Ovary (tissue), 9 donors: Measurements from ENCODE around the gene MRPS16. TPM values are rescaled to one million over a fixed set of nuclear protein-coding genes. Genes with fewer than 3 reads are reported as not detected.

Experiments used
- DNase-seq, 5 donors: peaks; one replicate each; pipeline ENCODE4 v3.0.0-alpha.2; 2019 to 2020
- H3K27ac ChIP-seq, 2 donors: fragments of 200-600 bp; one replicate each; pipeline versions ENCODE4 v1.5.1 to v1.8.0; 2019 to 2022
- H3K27me3 ChIP-seq: fragments of 200-600 bp; one replicate; pipeline ENCODE4 v1.8.0; 2022
- H3K36me3 ChIP-seq: fragments of 200-600 bp; sonication (generic); one replicate; pipeline ENCODE4 v1.5.1; 2019
- H3K4me1 ChIP-seq: one replicate; pipeline ENCODE4 v1.8.1; 2013; ENCODE audit warnings: mild to moderate bottlenecking, moderate library complexity; ENCODE audit not compliant: insufficient read depth
- H3K4me3 ChIP-seq: fragments of 200-600 bp; sonication (generic); one replicate; pipeline ENCODE4 v1.5.1; 2017
- H3K9me3 ChIP-seq, 2 donors: fragments of 200-600 bp in 1 of 2; sonication (generic) in 1 of 2; one replicate each; pipeline versions ENCODE4 v1.5.1 to v1.8.1; 2013 to 2019; ENCODE audit warnings: mild to moderate bottlenecking in 1 of 2, moderate library complexity in 1 of 2
- EP300 ChIP-seq: sonication (generic); formaldehyde crosslinking; IDR thresholded peaks from one replicate; pipeline ENCODE4 v1.6.1; 2017; ENCODE audit warnings: antibody characterized with exemption
- POLR2A ChIP-seq: fragments of 450-650 bp; IDR thresholded peaks from one replicate; pipeline ENCODE4 v1.6.1; 2017; ENCODE audit warnings: antibody characterized with exemption, mild to moderate bottlenecking, moderate library complexity
- WGBS, 3 donors: extraction: QIAGEN DNeasy Blood & Tissue Kit in 1 of 3; methylation state at CpG; one replicate each; pipeline versions ENCODE4 v1.1.5 to v1.1.7; 2013 to 2017; 5-methylcytosine and 5-hydroxymethylcytosine counted together
- intact Hi-C, 4 donors: fragments of 100-400 bp; cut with DNase I; formaldehyde crosslinking; loops; one replicate each; pipeline versions ENCODE4 v1.11.0 to v1.15.1; 2022 to 2023
- polyA plus RNA-seq, 2 donors: library from polyadenylated mRNA; stranded (reverse); fragments of 200-250 nt in 1 of 2; fragments of 350-450 nt in 1 of 2; fragmentation: Illumina TruSeq in 1 of 2; extraction: RNeasy Lipid Tissue Mini Kit (QIAGEN cat#74804) in 1 of 2; gene quantifications; one replicate each; pipeline ENCODE4 v1.2.3, GENCODE V29; 2013 to 2014
- small RNA-seq: library from RNA; depleted of rRNA; stranded (forward); fragments of <200 nt; gene quantifications from one replicate; pipeline ENCODE3, GENCODE V24; 2016
- total RNA-seq, 7 donors: library from RNA; depleted of rRNA in 2 of 7; stranded (reverse); fragments of >200 nt in 2 of 7; fragmentation: NEBNext Ultra II Directional in 3 of 7; extraction: Animal tissue kit (Norgen Biotek cat#: 25700) in 3 of 7; gene quantifications; one replicate each; pipeline versions ENCODE4 v1.1.0 to v1.2.4, GENCODE V29; 2016 to 2023
- TF ChIP-seq, protein P1 (sequence below), 3 donors: fragments of 450-650 bp in 2 of 3; fragments of 200-600 bp in 1 of 3; IDR thresholded peaks; one replicate each; pipeline versions ENCODE4 v1.5.1 to v1.8.0; 2016 to 2022; ENCODE audit warnings: antibody characterized with exemption in 3 of 3, mild to moderate bottlenecking in 1 of 3
- donor health status: DM: no; HTN: no; CAD: no; lungs with moderate emphysema.
- donor health status: DM: no; HTN: no; CAD: no.
- donor health status: Bipolar disorder and iron deficiency.
- donor health status: DM: yes; HTN: yes; CAD: no.
- donor health status: DM: no; HTN: no; CAD: no.
- donor health status: DM: yes; HTN: yes; CAD: no.

The MRPS16 gene
- total and polyA plus RNA-seq, 9 donors: 26.3 to 101 (median 54.6) TPM

DNA sequence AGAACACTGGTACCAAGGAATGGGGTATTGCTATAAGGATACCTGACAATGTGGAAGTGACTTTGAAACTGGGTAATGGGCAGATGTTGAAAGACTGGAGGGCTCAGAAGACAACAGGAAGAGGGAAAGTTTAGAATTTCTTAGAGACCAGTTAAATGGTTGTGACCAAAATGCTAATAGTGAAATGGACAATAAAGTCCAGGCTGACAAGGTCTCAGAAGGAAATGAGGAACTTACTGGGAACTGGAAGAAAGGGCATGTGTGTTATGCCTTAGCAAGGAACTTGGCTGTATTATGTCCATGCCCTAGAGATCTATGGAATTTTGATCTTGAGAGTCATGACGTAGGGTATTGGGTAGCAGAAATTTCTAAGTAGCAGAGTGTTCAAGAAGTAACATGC lies 46.6 kb downstream of the MRPS16 start:
- no peak for DNase-seq
- TF ChIP-seq, protein P1, sequence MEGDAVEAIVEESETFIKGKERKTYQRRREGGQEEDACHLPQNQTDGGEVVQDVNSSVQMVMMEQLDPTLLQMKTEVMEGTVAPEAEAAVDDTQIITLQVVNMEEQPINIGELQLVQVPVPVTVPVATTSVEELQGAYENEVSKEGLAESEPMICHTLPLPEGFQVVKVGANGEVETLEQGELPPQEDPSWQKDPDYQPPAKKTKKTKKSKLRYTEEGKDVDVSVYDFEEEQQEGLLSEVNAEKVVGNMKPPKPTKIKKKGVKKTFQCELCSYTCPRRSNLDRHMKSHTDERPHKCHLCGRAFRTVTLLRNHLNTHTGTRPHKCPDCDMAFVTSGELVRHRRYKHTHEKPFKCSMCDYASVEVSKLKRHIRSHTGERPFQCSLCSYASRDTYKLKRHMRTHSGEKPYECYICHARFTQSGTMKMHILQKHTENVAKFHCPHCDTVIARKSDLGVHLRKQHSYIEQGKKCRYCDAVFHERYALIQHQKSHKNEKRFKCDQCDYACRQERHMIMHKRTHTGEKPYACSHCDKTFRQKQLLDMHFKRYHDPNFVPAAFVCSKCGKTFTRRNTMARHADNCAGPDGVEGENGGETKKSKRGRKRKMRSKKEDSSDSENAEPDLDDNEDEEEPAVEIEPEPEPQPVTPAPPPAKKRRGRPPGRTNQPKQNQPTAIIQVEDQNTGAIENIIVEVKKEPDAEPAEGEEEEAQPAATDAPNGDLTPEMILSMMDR (IDR thresholded peaks at IDR 0.05): no peak
- TF ChIP-seq EP300 (no peak), POLR2A (no peak)
- WGBS, 3 donors: 98 to 100% (median 100%) methylated on average over 1 of the region's 1 CpG
- Histone ChIP-seq H3K27ac (no peak overlapping the region), H3K4me3 (no peak overlapping the region), H3K27me3 (no peaks in the 10 kb centered on the region), H3K9me3 (no peaks in the 10 kb centered on the region), H3K36me3 (no peaks in the 10 kb centered on the region), H3K4me1 (no peaks in the 10 kb centered on the region)
- intact Hi-C loops: no loop called here

DNA sequence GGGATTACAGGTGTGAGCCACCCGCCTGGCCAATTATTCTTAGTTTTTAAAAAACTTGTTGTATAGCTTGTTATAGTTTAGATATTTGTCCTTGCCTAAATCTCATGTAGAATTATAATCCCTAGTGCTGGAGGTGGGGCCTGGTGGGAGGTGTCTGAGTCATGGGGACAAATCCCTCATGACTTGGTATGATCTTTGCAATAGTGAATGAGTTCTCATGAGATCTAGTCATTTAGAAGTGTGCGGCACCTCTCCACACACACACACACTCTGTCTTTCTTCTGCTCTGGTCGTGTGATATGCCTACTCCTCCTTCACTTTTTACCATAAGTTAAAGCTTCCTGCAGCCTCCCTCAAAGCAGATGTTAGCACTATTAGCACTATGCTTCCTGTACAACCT lies 47.4 kb downstream of the MRPS16 start:
- Histone ChIP-seq H3K4me3 (no peak overlapping the region), H3K9me3 (no peaks in the 10 kb centered on the region), H3K4me1 (no peaks in the 10 kb centered on the region), H3K27ac (no peak overlapping the region), H3K36me3 (no peaks in the 10 kb centered on the region), H3K27me3 (no peaks in the 10 kb centered on the region)
- intact Hi-C loops: no loop called here
- no peak for DNase-seq
- no peak for TF ChIP-seq POLR2A
- no peak for TF ChIP-seq EP300
- TF ChIP-seq, protein P1 (IDR thresholded peaks at IDR 0.05): no peak
- WGBS, 3 donors: 91 to 95% (median 91%) methylated on average over 3 of the region's 3 CpGs

Small RNAs within 50 kb of the gene (small RNA-seq; reads per million reads assigned to genes)
- gene RNU6-833P: not detected

Other genes starting within 250 kb of the MRPS16 start
- gene P4HA1, start 155.8 kb downstream of the MRPS16 start, total RNA-seq: 10 to 100 TPM; 28.3 to 74.9 (median 39.7) TPM
- 10 to 100 TPM; 20.5 to 44.7 TPM for gene P4HA1, start 155.8 kb downstream of the MRPS16 start, polyA plus RNA-seq
- 1 to 10 TPM in 6 of 7 donors, under 1 TPM in 1; 0.86 to 1.9 (median 1.5) TPM for gene NUDT13, start 142.2 kb downstream of the MRPS16 start, total RNA-seq
- 1 to 10 TPM; 1.9 to 2.6 TPM for gene NUDT13, start 142.2 kb downstream of the MRPS16 start, polyA plus RNA-seq
- gene ECD, start 84.6 kb downstream of the MRPS16 start, total RNA-seq: 10 to 100 TPM; 21.6 to 26.9 (median 22.8) TPM
- 10 to 100 TPM; 14.7 to 28.2 TPM for gene ECD, start 84.6 kb downstream of the MRPS16 start, polyA plus RNA-seq
- 10 to 100 TPM; 11.7 to 27.8 (median 23.2) TPM for gene FAM149B1, start 84.5 kb downstream of the MRPS16 start, total RNA-seq
- 10 to 100 TPM; 14.4 to 34.8 TPM for gene FAM149B1, start 84.5 kb downstream of the MRPS16 start, polyA plus RNA-seq
- 10 to 100 TPM; 14.5 to 24.3 (median 16.4) TPM for gene DNAJC9, start 5.4 kb downstream of the MRPS16 start, total RNA-seq
- gene DNAJC9, start 5.4 kb downstream of the MRPS16 start, polyA plus RNA-seq: 10 to 100 TPM; 13.3 to 16.7 TPM
- gene CFAP70, start 106.2 kb upstream of the MRPS16 start, total RNA-seq: 10 to 100 TPM in 1 of 7 donors, 1 to 10 TPM in 6; 1.8 to 36.9 (median 3.9) TPM
- gene CFAP70, start 106.2 kb upstream of the MRPS16 start, polyA plus RNA-seq: 1 to 10 TPM; 1.8 to 3.8 TPM
- gene ANXA7, start 161.4 kb upstream of the MRPS16 start, total RNA-seq: 100 to 1,000 TPM in 5 of 7 donors, 10 to 100 TPM in 2; 56.3 to 131 (median 115) TPM
- gene ANXA7, start 161.4 kb upstream of the MRPS16 start, polyA plus RNA-seq: 100 to 1,000 TPM in 1 of 2 donors, 10 to 100 TPM in 1; 78.9 to 130 TPM
- 1 to 10 TPM; 1.1 to 3.5 (median 2.2) TPM for gene MSS51, start 180.9 kb upstream of the MRPS16 start, total RNA-seq
- gene MSS51, start 180.9 kb upstream of the MRPS16 start, polyA plus RNA-seq: 1 to 10 TPM; 1.3 to 1.5 TPM
- gene PPP3CB, start 243.4 kb upstream of the MRPS16 start, total RNA-seq: 10 to 100 TPM; 36.8 to 59.9 (median 55.0) TPM
- 10 to 100 TPM; 31.2 to 78.2 TPM for gene PPP3CB, start 243.4 kb upstream of the MRPS16 start, polyA plus RNA-seq